GM12865 (cell line): ENCODE measurements around the gene ZNF484.

Experiments
- DNase-seq: peaks from one replicate; pipeline ENCODE4 v3.0.0; 2010; ENCODE audit warnings: low read depth
- H3K4me3 ChIP-seq: 2 replicates; pipeline ENCODE4 v1.5.1; 2011; ENCODE audit warnings: mild to moderate bottlenecking, low read depth, low read length, control low read depth
- TF ChIP-seq, protein P1 (sequence below): IDR thresholded peaks from 2 replicates; pipeline ENCODE4 v1.5.1; 2011; ENCODE audit warnings: low read length, control low read depth, low read depth, inconsistent platforms; ENCODE audit not compliant: insufficient read depth; ENCODE audit errors: missing control alignments

ZNF484 gene

GRCh38 chr9:92795598-92796336 lies 82.1 kb downstream of the ZNF484 start:
- DNase-seq = no peak
- TF ChIP-seq, protein P1, sequence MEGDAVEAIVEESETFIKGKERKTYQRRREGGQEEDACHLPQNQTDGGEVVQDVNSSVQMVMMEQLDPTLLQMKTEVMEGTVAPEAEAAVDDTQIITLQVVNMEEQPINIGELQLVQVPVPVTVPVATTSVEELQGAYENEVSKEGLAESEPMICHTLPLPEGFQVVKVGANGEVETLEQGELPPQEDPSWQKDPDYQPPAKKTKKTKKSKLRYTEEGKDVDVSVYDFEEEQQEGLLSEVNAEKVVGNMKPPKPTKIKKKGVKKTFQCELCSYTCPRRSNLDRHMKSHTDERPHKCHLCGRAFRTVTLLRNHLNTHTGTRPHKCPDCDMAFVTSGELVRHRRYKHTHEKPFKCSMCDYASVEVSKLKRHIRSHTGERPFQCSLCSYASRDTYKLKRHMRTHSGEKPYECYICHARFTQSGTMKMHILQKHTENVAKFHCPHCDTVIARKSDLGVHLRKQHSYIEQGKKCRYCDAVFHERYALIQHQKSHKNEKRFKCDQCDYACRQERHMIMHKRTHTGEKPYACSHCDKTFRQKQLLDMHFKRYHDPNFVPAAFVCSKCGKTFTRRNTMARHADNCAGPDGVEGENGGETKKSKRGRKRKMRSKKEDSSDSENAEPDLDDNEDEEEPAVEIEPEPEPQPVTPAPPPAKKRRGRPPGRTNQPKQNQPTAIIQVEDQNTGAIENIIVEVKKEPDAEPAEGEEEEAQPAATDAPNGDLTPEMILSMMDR = no peak
- H3K4me3 ChIP-seq = no peak overlapping the region
